OCI-LY1 (cell line): ENCODE results near the gene FBN1.

Experiments used
- EZH2 ChIP-seq: fragments of 200-600 bp; sonication (generic), shearing (Covaris generic); IDR thresholded peaks from 2 replicates; pipeline ENCODE4 v1.8.0; 2017; ENCODE audit warnings: borderline replicate concordance, mixed run types, mild to moderate bottlenecking, antibody characterized with exemption, low read length, moderate library complexity, mixed read lengths
- TF ChIP-seq, protein P1 (sequence below): fragments of 200-600 bp; sonication (generic), shearing (Covaris generic); IDR thresholded peaks from 2 replicates; pipeline ENCODE4 v1.5.1; 2017; ENCODE audit warnings: mild to moderate bottlenecking, antibody characterized with exemption, low read length, moderate library complexity, mixed read lengths

DNA sequence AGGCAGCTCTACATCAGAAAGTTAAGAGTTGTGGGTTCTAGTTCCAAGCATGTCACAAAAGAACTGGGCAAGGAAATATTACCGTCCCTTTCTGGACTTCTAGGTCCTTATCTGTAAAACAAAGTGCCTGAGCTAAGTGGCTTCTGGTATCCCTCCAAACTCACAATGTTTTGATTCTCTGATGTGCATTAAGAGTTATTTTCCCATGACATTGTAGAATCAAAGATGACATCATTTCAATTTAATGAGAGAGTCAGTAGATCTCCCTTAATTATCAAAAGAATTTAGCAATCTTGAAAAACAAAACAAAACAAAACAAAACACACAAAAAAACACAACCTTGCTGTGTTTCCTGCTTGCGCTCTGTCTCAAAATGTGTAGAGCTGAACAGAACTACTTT lies 225.6 kb downstream of the FBN1 start:
- TF ChIP-seq, protein P1, sequence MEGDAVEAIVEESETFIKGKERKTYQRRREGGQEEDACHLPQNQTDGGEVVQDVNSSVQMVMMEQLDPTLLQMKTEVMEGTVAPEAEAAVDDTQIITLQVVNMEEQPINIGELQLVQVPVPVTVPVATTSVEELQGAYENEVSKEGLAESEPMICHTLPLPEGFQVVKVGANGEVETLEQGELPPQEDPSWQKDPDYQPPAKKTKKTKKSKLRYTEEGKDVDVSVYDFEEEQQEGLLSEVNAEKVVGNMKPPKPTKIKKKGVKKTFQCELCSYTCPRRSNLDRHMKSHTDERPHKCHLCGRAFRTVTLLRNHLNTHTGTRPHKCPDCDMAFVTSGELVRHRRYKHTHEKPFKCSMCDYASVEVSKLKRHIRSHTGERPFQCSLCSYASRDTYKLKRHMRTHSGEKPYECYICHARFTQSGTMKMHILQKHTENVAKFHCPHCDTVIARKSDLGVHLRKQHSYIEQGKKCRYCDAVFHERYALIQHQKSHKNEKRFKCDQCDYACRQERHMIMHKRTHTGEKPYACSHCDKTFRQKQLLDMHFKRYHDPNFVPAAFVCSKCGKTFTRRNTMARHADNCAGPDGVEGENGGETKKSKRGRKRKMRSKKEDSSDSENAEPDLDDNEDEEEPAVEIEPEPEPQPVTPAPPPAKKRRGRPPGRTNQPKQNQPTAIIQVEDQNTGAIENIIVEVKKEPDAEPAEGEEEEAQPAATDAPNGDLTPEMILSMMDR, result no peak
- no peak for TF ChIP-seq EZH2
